ENCODE results near the gene GNAZ. TPM values are rescaled to one million over a fixed set of nuclear protein-coding genes. Genes with fewer than 3 reads are reported as not detected.

Gene GNAZ
- total and polyA plus RNA-seq, 11 donors, result 1.1 to 13.9 (median 2.5) TPM

DNA sequence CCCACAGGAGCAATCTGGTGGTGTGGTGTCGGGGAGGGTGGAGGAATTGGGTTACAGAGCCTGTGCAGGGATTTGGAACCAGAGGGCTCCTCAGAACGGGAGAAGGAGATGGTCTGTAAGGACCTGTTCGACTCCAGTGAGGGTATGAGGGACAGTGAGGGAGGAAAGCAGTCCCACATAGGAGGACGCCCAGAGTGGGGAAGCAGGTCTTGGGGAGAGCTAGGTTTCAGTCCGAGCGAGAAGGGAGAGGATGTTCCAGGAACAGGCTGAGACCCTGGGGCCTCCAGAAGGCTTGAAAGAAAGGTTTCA is 32.0 kb upstream of the GNAZ start:
- DNase-seq (no peak), ATAC-seq (no peak)
- 90% methylated on average over 6 of the region's 6 CpGs for WGBS, 4 donors
- TF ChIP-seq, protein P1, sequence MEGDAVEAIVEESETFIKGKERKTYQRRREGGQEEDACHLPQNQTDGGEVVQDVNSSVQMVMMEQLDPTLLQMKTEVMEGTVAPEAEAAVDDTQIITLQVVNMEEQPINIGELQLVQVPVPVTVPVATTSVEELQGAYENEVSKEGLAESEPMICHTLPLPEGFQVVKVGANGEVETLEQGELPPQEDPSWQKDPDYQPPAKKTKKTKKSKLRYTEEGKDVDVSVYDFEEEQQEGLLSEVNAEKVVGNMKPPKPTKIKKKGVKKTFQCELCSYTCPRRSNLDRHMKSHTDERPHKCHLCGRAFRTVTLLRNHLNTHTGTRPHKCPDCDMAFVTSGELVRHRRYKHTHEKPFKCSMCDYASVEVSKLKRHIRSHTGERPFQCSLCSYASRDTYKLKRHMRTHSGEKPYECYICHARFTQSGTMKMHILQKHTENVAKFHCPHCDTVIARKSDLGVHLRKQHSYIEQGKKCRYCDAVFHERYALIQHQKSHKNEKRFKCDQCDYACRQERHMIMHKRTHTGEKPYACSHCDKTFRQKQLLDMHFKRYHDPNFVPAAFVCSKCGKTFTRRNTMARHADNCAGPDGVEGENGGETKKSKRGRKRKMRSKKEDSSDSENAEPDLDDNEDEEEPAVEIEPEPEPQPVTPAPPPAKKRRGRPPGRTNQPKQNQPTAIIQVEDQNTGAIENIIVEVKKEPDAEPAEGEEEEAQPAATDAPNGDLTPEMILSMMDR (IDR thresholded peaks at IDR 0.05), result no peak
- TF ChIP-seq POLR2A (IDR thresholded peaks at IDR 0.05), result no peak
- Histone ChIP-seq H3K9me3 (no peaks in the 10 kb centered on the region), H3K27ac (no peak overlapping the region), H3K36me3 (no peaks in the 10 kb centered on the region), H3K4me3 (no peak overlapping the region), H3K4me1 (peaks cover 0 to 7% (median 0%) of the 10 kb centered on the region in 12 donors), H3K27me3 (peaks cover 0 to 8% (median 0%) of the 10 kb centered on the region in 9 donors)
- intact Hi-C loops (cut with DNase I), result loop anchor here in 1 of 10 donors (5.0 kb wide), 1 partner anchor 76 kb away; no protein-coding TSS in a partner anchor

DNA sequence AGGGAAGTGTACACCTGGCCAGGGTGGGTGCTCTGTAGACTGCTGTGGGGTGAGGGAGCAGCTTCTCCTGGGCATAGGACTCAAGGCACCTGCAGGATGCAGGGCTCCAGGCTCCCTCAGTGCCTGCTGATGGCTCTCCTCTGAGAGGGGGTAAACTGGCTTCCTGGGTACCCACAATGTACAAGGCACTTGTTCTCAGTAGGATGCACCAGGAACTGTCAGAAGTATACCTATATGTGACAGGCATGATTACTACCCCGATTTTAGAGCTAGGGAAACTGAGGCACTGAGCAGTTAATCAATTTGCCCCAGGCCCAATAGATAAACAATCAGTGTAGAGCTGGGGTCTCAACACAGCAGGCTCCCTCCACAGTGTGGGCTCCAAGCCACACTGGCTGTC is 31.4 kb upstream of the GNAZ start:
- DNase-seq (no peak), ATAC-seq (no peak)
- no peaks in the 10 kb centered on the region for H3K9me3 ChIP-seq
- 77 to 81% (median 78%) methylated on average over 1 of the region's 1 CpG; no CpG with 5 or more reads in 1 of the 4 donors for WGBS, 4 donors
- peaks cover 0 to 8% (median 0%) of the 10 kb centered on the region in 9 donors for H3K27me3 ChIP-seq
- no peak overlapping the region for H3K4me3 ChIP-seq
- H3K36me3 ChIP-seq, result no peaks in the 10 kb centered on the region
- intact Hi-C loops (cut with DNase I), result loop anchor here in 1 of 10 donors (5.0 kb wide), 1 partner anchor 77 kb away; no protein-coding TSS in a partner anchor
- H3K4me1 ChIP-seq, result peaks cover 0 to 7% (median 0%) of the 10 kb centered on the region in 12 donors
- TF ChIP-seq, protein P1 (IDR thresholded peaks at IDR 0.05), result no peak
- TF ChIP-seq POLR2A (IDR thresholded peaks at IDR 0.05), result no peak
- no peak overlapping the region for H3K27ac ChIP-seq

DNA sequence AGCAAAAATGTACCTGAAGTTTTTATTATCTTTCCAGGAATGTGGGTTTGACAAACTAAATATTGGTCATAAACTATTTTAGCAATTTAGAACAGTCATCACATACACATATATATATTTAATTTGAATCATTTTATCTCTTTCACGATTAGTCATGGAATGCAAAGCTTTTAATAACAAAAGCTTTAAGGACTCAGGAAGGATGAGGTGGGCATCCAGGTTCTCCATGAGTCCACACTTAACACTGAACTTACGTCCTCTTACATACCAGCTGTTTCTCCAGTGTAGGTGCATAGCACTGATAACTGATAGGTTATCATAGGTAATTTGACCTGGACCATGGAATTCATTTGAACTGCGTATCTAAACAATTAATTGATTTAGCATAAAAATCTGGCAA is 28.1 kb upstream of the GNAZ start:
- Histone ChIP-seq H3K27ac (no peak overlapping the region), H3K4me1 (peaks cover 0 to 6% (median 0%) of the 10 kb centered on the region in 12 donors), H3K36me3 (no peaks in the 10 kb centered on the region), H3K9me3 (peaks cover 0 to 11% (median 2%) of the 10 kb centered on the region in 12 donors), H3K27me3 (peaks cover 0 to 8% (median 0%) of the 10 kb centered on the region in 9 donors), H3K4me3 (no peak overlapping the region)
- no peak for ATAC-seq
- no peak for DNase-seq
- 72 to 77% (median 73%) methylated on average over 3 of the region's 3 CpGs for WGBS, 4 donors
- TF ChIP-seq POLR2A (IDR thresholded peaks at IDR 0.05), result no peak
- TF ChIP-seq, protein P1 (IDR thresholded peaks at IDR 0.05), result no peak
- intact Hi-C loops (cut with DNase I), result no loop called here

DNA sequence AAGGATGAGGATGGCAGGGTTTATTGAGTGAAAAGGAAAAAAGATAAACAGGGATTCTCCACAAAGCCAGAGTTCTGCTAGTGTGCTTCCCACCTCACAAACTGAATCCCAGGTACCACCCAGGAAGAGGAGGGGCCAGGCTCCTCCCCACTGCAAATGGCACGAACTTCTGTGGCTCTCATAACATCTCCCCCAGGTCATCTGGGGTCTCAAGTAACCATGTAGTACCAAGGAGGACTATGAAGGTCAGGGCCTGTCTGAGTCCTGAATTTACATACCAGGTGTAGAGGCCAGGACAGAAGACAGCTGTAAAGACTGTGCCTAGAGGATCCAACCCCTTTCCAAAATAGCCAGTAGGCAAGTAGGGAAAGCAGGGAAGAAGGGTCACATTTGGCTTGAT is 25.7 kb upstream of the GNAZ start:
- Histone ChIP-seq H3K36me3 (no peaks in the 10 kb centered on the region), H3K9me3 (peaks cover 0 to 15% (median 2%) of the 10 kb centered on the region in 12 donors), H3K27ac (no peak overlapping the region), H3K4me1 (peaks cover 0 to 18% (median 0%) of the 10 kb centered on the region in 12 donors), H3K4me3 (no peak overlapping the region), H3K27me3 (peaks cover 0 to 6% (median 0%) of the 10 kb centered on the region in 9 donors)
- no peak for ATAC-seq
- WGBS, 4 donors, result 13 to 45% (median 20%) methylated on average over 1 of the region's 1 CpG
- TF ChIP-seq POLR2A (IDR thresholded peaks at IDR 0.05), result no peak
- TF ChIP-seq, protein P1 (IDR thresholded peaks at IDR 0.05), result no peak
- no peak for DNase-seq
- intact Hi-C loops (cut with DNase I), result no loop called here
